ENCODE measurements around the gene LRRC9. TPM values are rescaled to one million over a fixed set of nuclear protein-coding genes. Genes with fewer than 3 reads are reported as not detected.

The LRRC9 gene
- 12.7 TPM for total RNA-seq

DNA sequence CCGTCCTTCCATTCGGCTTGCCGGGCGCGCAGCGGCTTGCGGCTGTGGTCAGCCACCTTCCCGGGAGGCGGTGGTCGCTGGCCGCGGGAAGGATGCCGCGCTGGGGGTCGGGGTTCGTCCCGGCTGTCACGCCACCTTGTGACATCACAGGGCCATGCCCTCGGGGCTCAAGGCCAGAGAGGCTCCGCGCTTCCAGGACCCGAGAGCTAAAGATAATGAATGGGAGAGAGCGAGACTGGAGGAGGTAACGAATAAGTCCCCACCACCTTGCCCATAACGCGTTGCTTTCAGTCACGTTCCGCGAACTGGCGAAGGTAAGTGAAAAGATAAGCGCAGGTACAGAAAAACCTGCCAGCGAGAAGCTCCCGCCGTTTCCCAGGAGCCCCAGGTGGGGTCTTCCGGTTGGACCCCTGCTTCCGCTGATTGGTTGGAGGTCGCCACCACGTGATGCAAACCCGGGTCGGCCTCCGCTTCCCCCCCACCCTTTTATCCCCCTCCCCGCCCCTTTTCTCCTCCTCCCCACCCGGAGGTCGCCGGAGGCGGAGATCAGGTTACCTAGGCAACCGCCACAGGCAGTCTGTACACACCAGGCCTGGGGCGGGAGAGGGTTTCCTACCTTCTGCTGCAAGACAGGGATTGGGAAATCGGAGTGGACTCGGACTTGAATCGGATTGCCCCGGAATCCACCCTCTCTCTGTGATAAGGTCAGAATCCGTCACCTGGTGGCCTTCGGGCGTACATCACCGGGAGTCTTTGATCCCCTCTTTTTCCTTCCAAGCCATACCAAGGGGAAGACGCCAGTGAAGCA is at the start of gene LRRC9:
Gene LRRC9 (plus strand): TSS at position 575 of the 808 bp plus-strand sequence.

DNA sequence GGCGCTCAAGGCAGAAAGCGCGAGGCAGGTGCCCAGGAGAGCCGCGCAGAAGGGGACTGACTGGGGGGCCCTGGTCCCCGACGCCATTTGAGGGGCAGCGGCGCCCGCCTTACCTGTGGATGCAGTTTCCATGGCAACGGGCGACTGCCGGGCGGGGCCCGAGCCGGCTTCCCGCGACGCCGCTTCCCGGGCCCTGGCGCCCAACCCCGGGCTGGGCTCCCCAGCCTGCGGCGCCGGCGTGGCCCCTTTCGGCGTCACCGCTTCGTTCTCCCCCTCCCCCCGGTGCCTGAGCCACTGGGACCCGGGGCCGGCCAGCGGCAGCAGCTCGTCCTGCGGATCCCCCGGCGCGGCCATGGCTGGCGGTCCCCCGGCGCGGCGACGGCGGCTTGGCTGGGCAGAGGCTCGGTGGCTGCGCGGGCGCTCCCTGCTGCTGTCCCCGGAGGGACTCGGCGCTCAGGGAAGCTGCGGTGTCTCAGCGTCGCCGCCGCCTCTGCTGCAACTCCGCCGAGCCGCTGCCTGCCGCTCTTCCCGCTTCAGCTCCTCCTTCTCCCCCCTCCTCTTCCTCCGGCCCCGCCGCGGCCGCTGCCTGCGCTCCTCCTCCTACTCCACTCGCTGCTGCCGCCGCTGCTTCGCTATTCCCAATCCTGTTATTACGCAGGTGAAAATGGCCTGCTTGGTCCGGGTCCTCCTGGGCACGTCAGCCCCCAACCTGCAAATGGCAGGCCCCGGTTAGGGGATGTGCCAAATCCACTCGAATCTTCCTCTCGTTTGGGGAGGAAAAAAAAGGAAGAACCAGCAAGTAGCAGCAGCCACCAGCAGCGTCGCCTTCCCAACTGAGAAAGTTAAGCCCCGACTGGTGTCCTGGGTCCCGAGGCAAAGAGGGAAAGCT is 49.4 kb upstream of the LRRC9 start, which contains the start of gene RTN1:
Gene RTN1 (minus strand): TSS at position 500 of the 889 bp plus-strand sequence. CDS start 146 bp downstream, at position 354.

DNA sequence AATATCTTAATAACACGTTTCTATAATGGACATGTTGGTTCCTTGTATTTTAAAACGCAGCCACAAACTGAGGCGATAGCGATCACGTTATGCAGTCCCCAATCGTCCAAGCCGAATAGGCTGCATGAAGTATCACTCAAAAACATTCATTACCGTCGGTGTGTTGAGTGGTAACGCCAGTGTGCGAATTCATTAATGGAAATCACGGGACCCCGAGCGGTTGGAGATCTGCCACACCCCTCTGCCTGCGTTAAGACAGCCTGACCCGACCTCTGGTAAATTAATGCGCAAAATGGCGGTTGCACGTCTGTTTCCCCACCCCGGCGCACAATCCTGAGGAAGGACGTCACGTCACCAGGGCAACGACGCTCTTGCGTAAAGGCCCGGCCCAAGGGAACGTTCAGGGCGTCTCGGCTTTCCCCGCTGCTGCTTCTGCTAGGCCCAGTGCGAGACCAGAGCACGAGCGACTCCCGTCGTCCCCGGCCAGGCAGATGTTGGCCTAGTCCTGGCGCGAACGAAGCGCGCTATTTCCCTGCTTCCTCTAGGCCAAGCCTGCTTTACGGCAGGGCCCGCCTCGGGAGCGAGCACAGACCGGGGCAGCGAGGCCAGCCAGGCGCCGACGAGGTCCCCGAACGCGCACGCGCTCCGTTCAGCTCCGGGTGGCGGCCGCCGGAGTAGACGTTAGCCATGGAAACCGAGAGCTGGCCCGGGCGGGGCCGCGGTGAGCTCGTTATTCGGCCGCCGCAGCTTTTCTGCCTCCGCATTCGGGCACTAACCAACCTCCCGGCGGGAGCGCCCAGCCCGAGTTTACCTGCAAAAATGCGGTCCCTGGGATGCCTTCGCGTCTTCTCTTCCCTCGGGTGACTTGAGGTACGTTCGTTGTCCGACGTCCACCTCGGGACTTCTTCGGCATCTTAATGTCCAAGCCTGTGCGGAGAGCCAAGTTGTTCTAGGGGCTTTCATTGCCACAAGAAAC is 171.9 kb downstream of the LRRC9 start, which contains the start of gene PCNX4:
Gene PCNX4 (plus strand): TSS at position 374 of the 976 bp plus-strand sequence. CDS start 15,716 bp downstream, outside the sequence.

Other genes with a start within 250 kb of the LRRC9 start
- 936 TPM for gene RTN1, start 49.4 kb upstream of the LRRC9 start, total RNA-seq
- gene PCNX4, start 171.8 kb downstream of the LRRC9 start, total RNA-seq = 117 TPM
- 63.9 TPM for gene DHRS7, start 245.3 kb downstream of the LRRC9 start, total RNA-seq